RWPE1 (cell line): ENCODE measurements around the gene EXPH5.
A peak's percentile ranks its signal among the peaks of the same experiment; 100 is the strongest.

Experiments used
- CTCF ChIA-PET: fragments of 350-600 bp; sonication (Branson Sonifier 250); formaldehyde crosslinking; extraction: SDS; loops from one replicate; lab custom pipeline; 2021; lab: Yijun Ruan, JAX
- POLR2A ChIA-PET: fragments of 400-600 bp; formaldehyde crosslinking; extraction: SDS; loops from one replicate; lab custom pipeline; 2020; ENCODE audit warnings: antibody characterized with exemption; ENCODE audit not compliant: low non-redundant PET; lab: Yijun Ruan, JAX
- DNase-seq: peaks from one replicate; pipeline ENCODE4 v3.0.0; 2012; ENCODE audit warnings: low spot score
- H3K27ac ChIP-seq: fragments of 450-650 bp; 2 replicates; pipeline ENCODE4 v1.5.1; 2017
- TF ChIP-seq, protein P1 (sequence below): fragments of 450-650 bp; conservative IDR thresholded peaks from 2 replicates; pipeline ENCODE4 v1.5.1; 2017; ENCODE audit warnings: low read depth, mild to moderate bottlenecking

The EXPH5 gene

GRCh38 chr11:108571001-108571400 lies 22.6 kb downstream of the EXPH5 start:
- ChIA-PET POLR2A (no interaction called here), CTCF (interaction anchor here (1.0 kb wide), 1 partner anchor 75 kb away, joined by 3 read pairs; no protein-coding TSS in a partner anchor)
- peak; percentile 30 for DNase-seq
- no peak overlapping the region for H3K27ac ChIP-seq
- TF ChIP-seq, protein P1, sequence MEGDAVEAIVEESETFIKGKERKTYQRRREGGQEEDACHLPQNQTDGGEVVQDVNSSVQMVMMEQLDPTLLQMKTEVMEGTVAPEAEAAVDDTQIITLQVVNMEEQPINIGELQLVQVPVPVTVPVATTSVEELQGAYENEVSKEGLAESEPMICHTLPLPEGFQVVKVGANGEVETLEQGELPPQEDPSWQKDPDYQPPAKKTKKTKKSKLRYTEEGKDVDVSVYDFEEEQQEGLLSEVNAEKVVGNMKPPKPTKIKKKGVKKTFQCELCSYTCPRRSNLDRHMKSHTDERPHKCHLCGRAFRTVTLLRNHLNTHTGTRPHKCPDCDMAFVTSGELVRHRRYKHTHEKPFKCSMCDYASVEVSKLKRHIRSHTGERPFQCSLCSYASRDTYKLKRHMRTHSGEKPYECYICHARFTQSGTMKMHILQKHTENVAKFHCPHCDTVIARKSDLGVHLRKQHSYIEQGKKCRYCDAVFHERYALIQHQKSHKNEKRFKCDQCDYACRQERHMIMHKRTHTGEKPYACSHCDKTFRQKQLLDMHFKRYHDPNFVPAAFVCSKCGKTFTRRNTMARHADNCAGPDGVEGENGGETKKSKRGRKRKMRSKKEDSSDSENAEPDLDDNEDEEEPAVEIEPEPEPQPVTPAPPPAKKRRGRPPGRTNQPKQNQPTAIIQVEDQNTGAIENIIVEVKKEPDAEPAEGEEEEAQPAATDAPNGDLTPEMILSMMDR = no peak

DNA sequence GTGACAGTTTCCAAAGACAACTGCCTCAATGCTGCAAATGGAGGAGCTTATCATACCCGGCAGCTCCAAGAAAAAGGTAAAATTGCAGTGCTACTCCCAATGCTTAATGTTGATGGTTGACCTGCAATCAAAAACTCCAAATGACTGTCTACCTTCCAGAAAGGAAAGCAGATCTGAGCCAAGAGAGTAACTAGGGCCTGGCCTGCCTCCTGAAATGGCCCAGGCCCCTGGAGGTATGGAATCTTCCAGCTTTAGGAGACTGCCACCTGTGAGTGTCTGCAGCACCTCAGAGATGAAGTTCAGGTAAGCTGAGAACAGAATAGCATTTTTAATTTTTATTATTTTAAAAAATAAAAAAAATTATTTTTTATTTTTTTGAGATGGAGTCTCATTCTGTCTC lies 23.7 kb downstream of the EXPH5 start:
- ChIA-PET CTCF (interaction anchor here (1.0 kb wide), 1 partner anchor 76 kb away, joined by 3 read pairs; no protein-coding TSS in a partner anchor), POLR2A (no interaction called here)
- TF ChIP-seq, protein P1 = no peak
- no peak overlapping the region for H3K27ac ChIP-seq
- DNase-seq = no peak

- POLR2A ChIA-PET = no interaction called here
- CTCF ChIA-PET = no interaction called here
These were observed 25.2 kb downstream of the EXPH5 start for GRCh38 chr11:108568195-108568858.

GRCh38 chr11:108565653-108566052 lies 27.9 kb downstream of the EXPH5 start:
- TF ChIP-seq, protein P1 = no peak
- H3K27ac ChIP-seq = no peak overlapping the region
- CTCF ChIA-PET = interaction anchor here (0.6 to 0.7 kb wide), 3 partner anchors 28 to 254 kb away, joined by 3 to 7 read pairs (median 3); no protein-coding TSS in a partner anchor
- POLR2A ChIA-PET = no interaction called here
- DNase-seq = no peak

More at GRCh38 chr11:108568195-108568858, 25.2 kb downstream of the EXPH5 start:
- DNase-seq = no peak
- H3K27ac ChIP-seq = no peak overlapping the region
- TF ChIP-seq, protein P1 = no peak

DNA sequence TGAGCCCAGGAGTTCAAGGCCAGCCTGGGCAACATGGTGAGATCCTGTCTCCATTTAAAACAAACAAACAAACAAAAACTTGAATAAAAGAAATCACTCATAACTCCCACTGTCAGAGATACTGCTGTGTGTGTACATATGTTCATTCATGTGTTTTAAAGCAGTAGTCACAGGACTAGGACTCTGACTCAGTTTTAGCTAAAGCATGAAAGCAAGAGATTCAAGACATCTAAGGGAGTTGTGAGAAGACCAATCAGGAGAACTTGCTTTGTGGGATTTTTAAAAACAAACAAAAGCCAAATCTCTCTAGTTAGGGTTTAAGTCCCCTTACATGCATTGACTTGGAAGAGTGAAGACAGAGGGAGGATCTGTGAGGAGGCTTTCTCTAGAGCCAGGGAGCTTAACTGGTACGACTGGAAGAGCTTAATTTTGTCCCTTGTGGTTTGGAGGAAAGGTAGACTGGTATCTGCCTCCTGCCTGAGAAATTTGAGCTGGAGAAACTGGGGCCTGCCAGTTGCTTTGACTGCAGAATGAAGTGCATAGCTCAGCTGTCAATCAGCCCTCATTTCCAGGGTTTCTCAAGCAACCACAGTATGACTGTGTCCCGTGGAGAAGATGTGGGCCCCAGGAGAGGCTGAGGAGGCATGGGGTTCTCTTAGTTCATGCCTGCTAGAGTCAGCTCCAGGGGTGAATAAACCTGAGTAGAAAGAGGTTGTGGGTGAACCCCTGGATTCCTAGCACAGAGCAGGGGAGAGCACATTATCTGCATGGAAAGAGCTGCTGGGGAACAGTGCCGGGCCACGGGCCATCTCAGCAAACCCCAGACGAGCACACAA lies 30.6 kb downstream of the EXPH5 start:
- DNase-seq = no peak
- TF ChIP-seq, protein P1 = no peak
- ChIA-PET POLR2A (no interaction called here), CTCF (no interaction called here)
- no peak overlapping the region for H3K27ac ChIP-seq

DNA sequence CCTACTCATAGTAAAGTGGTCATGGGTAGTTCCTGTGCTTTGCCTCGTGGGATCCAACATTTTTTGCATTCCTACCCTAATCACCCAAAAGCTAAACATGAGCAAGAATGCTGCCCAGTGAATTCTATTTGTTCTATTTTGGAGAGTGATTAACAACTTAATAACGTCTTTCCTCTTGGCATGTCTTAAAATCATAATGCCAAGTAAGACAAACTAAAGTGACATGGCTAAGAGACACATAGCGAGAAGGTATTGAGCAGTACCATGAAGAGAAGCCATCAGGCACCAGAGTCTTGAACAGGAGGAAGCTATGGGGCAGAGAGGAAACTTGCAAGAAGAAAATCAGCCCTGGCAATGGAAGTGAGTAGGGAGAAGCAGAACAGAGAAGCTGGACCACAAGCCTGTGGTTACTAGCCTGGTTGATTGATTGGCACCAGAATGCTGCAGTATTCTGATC lies 32.0 kb downstream of the EXPH5 start:
- ChIA-PET POLR2A (no interaction called here), CTCF (no interaction called here)
- DNase-seq = no peak
- no peak overlapping the region for H3K27ac ChIP-seq
- TF ChIP-seq, protein P1 = no peak
